ENCODE measurements around the gene FAM168B.
A peak's percentile ranks its signal among the peaks of the same experiment; 100 is the strongest.

The FAM168B gene

DNA sequence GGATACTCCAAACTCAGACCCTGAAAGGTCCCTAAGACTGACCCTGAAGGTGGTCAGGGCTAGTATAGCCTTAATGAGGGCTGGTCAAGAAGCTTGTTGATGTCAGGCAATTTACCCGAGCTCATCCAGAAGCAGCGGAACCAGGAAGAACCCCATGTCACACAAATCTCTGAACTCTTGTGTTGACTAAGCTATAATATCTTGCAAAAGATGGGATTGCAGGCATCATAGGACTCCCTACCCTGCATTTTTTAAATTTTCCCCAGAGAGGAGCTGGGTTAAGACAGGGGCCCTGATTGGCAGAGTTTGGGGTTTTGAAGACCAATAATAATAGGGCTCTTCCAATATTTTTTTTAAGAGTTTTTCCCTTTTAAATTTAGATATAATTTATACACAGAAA, 9.9 kb upstream of the FAM168B start:
- Histone ChIP-seq H2BK5ac (ENCODE audit: low read depth, low read length, poor library complexity) (no peak overlapping the region), H2AK5ac (ENCODE audit: low read length) (no peak overlapping the region)

DNA sequence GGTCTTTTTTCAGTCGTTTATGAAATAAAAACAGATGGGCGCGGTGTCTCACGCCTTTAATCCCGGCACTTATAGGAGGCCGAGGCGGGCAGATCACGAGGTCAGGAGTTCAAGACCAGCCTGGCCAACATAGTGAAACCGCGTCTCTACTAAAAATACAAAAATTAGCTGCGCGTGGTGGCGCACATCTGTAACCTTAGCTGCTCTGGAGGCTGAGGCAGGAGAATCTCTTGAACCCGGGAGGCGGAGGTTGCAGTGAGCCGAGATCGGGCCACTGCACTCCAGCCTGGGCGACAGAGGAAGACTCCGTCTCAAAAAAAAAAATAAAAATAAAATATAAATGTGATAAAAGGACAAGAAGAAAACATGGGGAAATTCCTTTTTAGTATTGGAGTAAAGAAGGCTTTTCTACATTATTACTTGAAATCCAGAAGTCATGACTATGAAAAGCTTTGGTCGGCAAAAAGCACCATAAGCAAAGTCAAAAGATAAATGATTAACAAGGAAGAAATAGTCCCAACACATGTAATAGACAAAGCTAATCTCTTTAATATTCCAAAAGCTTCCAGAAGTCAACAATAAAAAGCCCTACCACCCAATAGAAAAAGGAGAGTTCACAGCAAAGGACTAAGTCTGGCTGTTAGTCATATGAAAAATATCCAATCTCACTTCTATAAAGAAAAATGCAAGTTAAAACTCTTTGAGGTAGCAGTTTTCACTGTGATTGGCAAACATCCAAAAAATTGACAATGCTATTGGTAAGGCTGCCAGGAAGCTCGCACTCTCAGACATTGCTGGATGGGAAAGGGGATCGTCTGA, 1.4 kb upstream of the FAM168B start:
- Histone ChIP-seq H3K4me1 (ENCODE audit: control insufficient read depth in 1 of 2, insufficient read depth in 2 of 2, low read length in 2 of 2) (peaks cover 0 to 4% of the 10 kb centered on the region in 2 experiments), H3K14ac (ENCODE audit: low read length) (no peak overlapping the region), H2AFZ (ENCODE audit: insufficient read depth, low read length, poor library complexity) (no peak overlapping the region), H2BK120ac (ENCODE audit: insufficient read depth, low read length, poor library complexity) (no peak overlapping the region), H4K91ac (ENCODE audit: low read depth, low read length) (peak overlapping the region; percentile 75), H2BK5ac (ENCODE audit: low read depth, low read length, poor library complexity) (no peak overlapping the region), H3K79me2 (ENCODE audit: control insufficient read depth, insufficient read depth, low read length, poor library complexity) (peaks cover 12% of the 10 kb centered on the region), H2BK12ac (ENCODE audit: low read length) (no peak overlapping the region), H3K4me3 (ENCODE audit: low read depth, low read length) (no peak overlapping the region), H3K4me2 (ENCODE audit: low read length) (no peak overlapping the region), H3K27me3 (ENCODE audit: insufficient read depth, low read length) (no peaks in the 10 kb centered on the region), H4K12ac (ENCODE audit: low read depth, low read length) (peak overlapping the region; percentile 77), H3K36me3 (ENCODE audit: control insufficient read depth in 1 of 2, insufficient read depth in 2 of 2, low read length in 2 of 2) (peaks cover 6% of the 10 kb centered on the region in 2 experiments), H3K9ac (ENCODE audit: low read length) (no peak overlapping the region), H3K18ac (ENCODE audit: low read length) (no peak overlapping the region), H3K9me3 (ENCODE audit: insufficient read depth, low read depth, low read length) (no peaks in the 10 kb centered on the region), H3K4ac (ENCODE audit: low read depth, low read length) (no peak overlapping the region), H2AK5ac (ENCODE audit: low read length) (no peak overlapping the region), H3K27ac (ENCODE audit: low read depth, low read length) (no peak overlapping the region), H4K8ac (ENCODE audit: low read depth, low read length) (peak overlapping the region; percentile 88), H3K23ac (ENCODE audit: low read length) (no peak overlapping the region), H3K79me1 (ENCODE audit: low read length) (peaks cover 8% of the 10 kb centered on the region)
- DNase-seq, result peak in 1 of 2 donors; percentile 35
- WGBS (ENCODE audit: extremely low coverage, insufficient coverage, insufficient read length), result no CpG with 5 or more reads among the region's 22 CpGs

More for the DNA sequence above, 9.9 kb upstream of the FAM168B start:
- Histone ChIP-seq H3K79me1 (ENCODE audit: low read length) (peaks cover 7% of the 10 kb centered on the region), H3K18ac (ENCODE audit: low read length) (no peak overlapping the region), H3K4me3 (ENCODE audit: low read depth, low read length) (no peak overlapping the region), H4K8ac (ENCODE audit: low read depth, low read length) (no peak overlapping the region), H2AFZ (ENCODE audit: insufficient read depth, low read length, poor library complexity) (no peak overlapping the region), H4K91ac (ENCODE audit: low read depth, low read length) (no peak overlapping the region), H2BK12ac (ENCODE audit: low read length) (no peak overlapping the region), H3K4me1 (ENCODE audit: control insufficient read depth in 1 of 2, insufficient read depth in 2 of 2, low read length in 2 of 2) (peaks cover 6 to 7% of the 10 kb centered on the region in 2 experiments), H3K9me3 (ENCODE audit: insufficient read depth, low read depth, low read length) (no peaks in the 10 kb centered on the region), H3K14ac (ENCODE audit: low read length) (no peak overlapping the region), H3K4me2 (ENCODE audit: low read length) (no peak overlapping the region), H3K36me3 (ENCODE audit: control insufficient read depth in 1 of 2, insufficient read depth in 2 of 2, low read length in 2 of 2) (no peaks in the 10 kb centered on the region), H3K79me2 (ENCODE audit: control insufficient read depth, insufficient read depth, low read length, poor library complexity) (peaks cover 13% of the 10 kb centered on the region), H2BK120ac (ENCODE audit: insufficient read depth, low read length, poor library complexity) (no peak overlapping the region), H4K12ac (ENCODE audit: low read depth, low read length) (no peak overlapping the region), H3K9ac (ENCODE audit: low read length) (no peak overlapping the region), H3K23ac (ENCODE audit: low read length) (peak overlapping the region; percentile 57), H3K27me3 (ENCODE audit: insufficient read depth, low read length) (no peaks in the 10 kb centered on the region), H3K4ac (ENCODE audit: low read depth, low read length) (no peak overlapping the region), H3K27ac (ENCODE audit: low read depth, low read length) (no peak overlapping the region)
- no CpG with 5 or more reads among the region's 2 CpGs for WGBS (ENCODE audit: extremely low coverage, insufficient coverage, insufficient read length)
- DNase-seq, result no peak

DNA sequence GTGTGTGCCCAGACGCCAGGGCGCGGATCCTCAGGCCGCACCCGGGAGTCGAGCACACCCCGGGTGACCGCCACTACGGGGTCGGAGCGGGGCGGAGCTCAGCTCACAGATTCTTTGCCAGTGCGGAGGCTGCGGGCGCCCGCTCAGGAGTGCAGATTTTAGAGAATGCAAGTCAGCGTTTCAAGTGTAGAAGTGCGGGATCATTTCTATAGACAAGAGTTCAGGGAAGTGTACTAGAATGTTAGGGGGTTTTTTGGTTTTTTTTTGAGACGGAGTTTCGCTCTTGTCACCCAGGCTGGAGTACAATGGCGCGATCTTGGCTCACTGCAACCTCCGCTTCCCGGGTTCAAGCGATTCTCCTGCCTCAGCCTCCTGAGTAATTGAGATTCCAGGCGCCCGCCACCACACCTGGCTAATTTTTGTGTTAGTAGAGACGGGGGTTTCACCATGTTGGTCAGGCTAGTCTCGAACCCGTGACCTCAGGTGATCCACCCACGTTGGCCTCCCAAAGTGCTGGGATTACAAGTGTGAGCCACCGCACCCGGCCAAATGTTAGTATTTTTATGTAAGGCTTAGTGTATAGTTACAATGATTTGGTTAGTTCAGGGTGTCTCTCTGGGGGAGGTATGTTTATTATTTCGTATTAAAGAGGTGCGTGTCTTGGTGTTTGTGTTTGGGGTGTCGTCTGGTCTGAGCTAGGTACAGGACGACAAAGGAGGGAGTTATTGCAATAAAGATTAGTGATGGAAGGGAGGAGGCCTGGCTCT, 619 bp upstream of the FAM168B start:
- Histone ChIP-seq H3K79me2 (ENCODE audit: control insufficient read depth, insufficient read depth, low read length, poor library complexity) (peaks cover 12% of the 10 kb centered on the region), H2AK5ac (ENCODE audit: low read length) (no peak overlapping the region), H3K9me3 (ENCODE audit: insufficient read depth, low read depth, low read length) (no peaks in the 10 kb centered on the region), H3K27me3 (ENCODE audit: insufficient read depth, low read length) (no peaks in the 10 kb centered on the region), H3K4me1 (ENCODE audit: control insufficient read depth in 1 of 2, insufficient read depth in 2 of 2, low read length in 2 of 2) (peaks cover 0 to 4% of the 10 kb centered on the region in 2 experiments), H3K4ac (ENCODE audit: low read depth, low read length) (no peak overlapping the region), H3K4me3 (ENCODE audit: low read depth, low read length) (peak overlapping the region; percentile 70), H3K79me1 (ENCODE audit: low read length) (peaks cover 8% of the 10 kb centered on the region), H3K4me2 (ENCODE audit: low read length) (peak overlapping the region; percentile 62), H2BK5ac (ENCODE audit: low read depth, low read length, poor library complexity) (peak overlapping the region; percentile 79), H3K14ac (ENCODE audit: low read length) (peak overlapping the region; percentile 65), H2AFZ (ENCODE audit: insufficient read depth, low read length, poor library complexity) (peak overlapping the region; percentile 48), H4K12ac (ENCODE audit: low read depth, low read length) (peak overlapping the region; percentile 77), H4K8ac (ENCODE audit: low read depth, low read length) (peak overlapping the region; percentile 88), H3K9ac (ENCODE audit: low read length) (peak overlapping the region; percentile 55), H2BK120ac (ENCODE audit: insufficient read depth, low read length, poor library complexity) (peak overlapping the region; percentile 63), H3K18ac (ENCODE audit: low read length) (no peak overlapping the region), H4K91ac (ENCODE audit: low read depth, low read length) (peak overlapping the region; percentile 86), H3K36me3 (ENCODE audit: control insufficient read depth in 1 of 2, insufficient read depth in 2 of 2, low read length in 2 of 2) (peaks cover 8% of the 10 kb centered on the region in 2 experiments), H3K27ac (ENCODE audit: low read depth, low read length) (peak overlapping the region; percentile 100), H2BK12ac (ENCODE audit: low read length) (no peak overlapping the region), H3K23ac (ENCODE audit: low read length) (no peak overlapping the region)
- peak; percentile 96 to 98 for DNase-seq
- 100% methylated on average over 2 of the region's 37 CpGs for WGBS (ENCODE audit: extremely low coverage, insufficient coverage, insufficient read length)

DNA sequence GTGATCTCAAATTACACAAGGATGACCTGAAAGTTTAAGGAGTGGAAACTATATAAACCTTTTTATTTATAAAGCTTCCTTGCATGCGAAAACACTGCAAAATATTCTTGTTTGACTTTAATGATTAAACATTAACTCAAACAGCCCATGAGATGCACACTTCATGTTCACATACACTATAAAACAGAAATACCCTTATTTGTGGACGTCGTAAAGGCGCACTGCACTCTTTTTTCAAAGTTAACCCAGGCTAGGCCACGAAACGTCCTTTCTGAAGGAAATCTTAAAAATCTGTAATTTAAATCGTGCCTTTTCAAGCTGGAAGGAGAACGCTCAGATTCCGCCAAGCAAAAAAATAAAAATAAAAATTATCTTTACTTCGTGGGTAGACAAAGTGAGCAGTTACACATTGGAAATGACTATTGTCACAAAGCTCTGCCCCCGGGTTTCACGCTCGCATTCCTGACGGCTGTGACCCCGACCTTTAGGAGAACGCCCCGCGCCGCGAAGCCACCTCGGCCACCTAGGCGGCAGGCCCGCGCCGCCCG, 728 bp downstream of the FAM168B start:
- Histone ChIP-seq H3K4me2 (ENCODE audit: low read length) (peak overlapping the region; percentile 57), H3K23ac (ENCODE audit: low read length) (no peak overlapping the region), H2BK5ac (ENCODE audit: low read depth, low read length, poor library complexity) (peak overlapping the region; percentile 98), H3K79me2 (ENCODE audit: control insufficient read depth, insufficient read depth, low read length, poor library complexity) (peaks cover 14% of the 10 kb centered on the region), H3K9me3 (ENCODE audit: insufficient read depth, low read depth, low read length) (no peaks in the 10 kb centered on the region), H3K4ac (ENCODE audit: low read depth, low read length) (peak overlapping the region; percentile 76), H2BK12ac (ENCODE audit: low read length) (no peak overlapping the region), H2BK120ac (ENCODE audit: insufficient read depth, low read length, poor library complexity) (peak overlapping the region; percentile 98), H3K27me3 (ENCODE audit: insufficient read depth, low read length) (no peaks in the 10 kb centered on the region), H2AK5ac (ENCODE audit: low read length) (no peak overlapping the region), H4K12ac (ENCODE audit: low read depth, low read length) (peak overlapping the region; percentile 96), H3K9ac (ENCODE audit: low read length) (peak overlapping the region; percentile 98), H4K8ac (ENCODE audit: low read depth, low read length) (peak overlapping the region; percentile 100), H3K18ac (ENCODE audit: low read length) (peak overlapping the region; percentile 100), H3K27ac (ENCODE audit: low read depth, low read length) (peak overlapping the region; percentile 100), H2AFZ (ENCODE audit: insufficient read depth, low read length, poor library complexity) (peak overlapping the region; percentile 21), H3K14ac (ENCODE audit: low read length) (peak overlapping the region; percentile 100), H3K79me1 (ENCODE audit: low read length) (peaks cover 8% of the 10 kb centered on the region), H3K36me3 (ENCODE audit: control insufficient read depth in 1 of 2, insufficient read depth in 2 of 2, low read length in 2 of 2) (peaks cover 13 to 17% of the 10 kb centered on the region in 2 experiments), H3K4me3 (ENCODE audit: low read depth, low read length) (peak overlapping the region; percentile 97), H4K91ac (ENCODE audit: low read depth, low read length) (peak overlapping the region; percentile 99), H3K4me1 (ENCODE audit: control insufficient read depth in 1 of 2, insufficient read depth in 2 of 2, low read length in 2 of 2) (peaks cover 0 to 4% of the 10 kb centered on the region in 2 experiments)
- no CpG with 5 or more reads among the region's 26 CpGs for WGBS (ENCODE audit: extremely low coverage, insufficient coverage, insufficient read length)
- no peak for DNase-seq

All from trophoblast cell (in vitro differentiated cells and primary cell).